ENCODE results near the gene ESF1.
"Not testable (repeated sequence)": the region's sequence is repeated elsewhere in the genome, so short reads cannot be mapped to it uniquely, and the experiment has no call there.

Gene ESF1

GRCh38 chr20:13771853-13772453 lies 12.8 kb downstream of the ESF1 start:
- H3K4me3 Mint-ChIP-seq, result no peak overlapping the region
- H3K9me3 Mint-ChIP-seq, result no peaks in the 10 kb centered on the region
- H3K4me1 Mint-ChIP-seq, result peaks cover 11% of the 10 kb centered on the region
- DNase-seq (ENCODE audit: low spot score in 2 of 2) (no peak), ATAC-seq (no peak)
- no peak overlapping the region for H3K27ac Mint-ChIP-seq
- peaks cover 100% of the 10 kb centered on the region for H3K36me3 Mint-ChIP-seq

DNA sequence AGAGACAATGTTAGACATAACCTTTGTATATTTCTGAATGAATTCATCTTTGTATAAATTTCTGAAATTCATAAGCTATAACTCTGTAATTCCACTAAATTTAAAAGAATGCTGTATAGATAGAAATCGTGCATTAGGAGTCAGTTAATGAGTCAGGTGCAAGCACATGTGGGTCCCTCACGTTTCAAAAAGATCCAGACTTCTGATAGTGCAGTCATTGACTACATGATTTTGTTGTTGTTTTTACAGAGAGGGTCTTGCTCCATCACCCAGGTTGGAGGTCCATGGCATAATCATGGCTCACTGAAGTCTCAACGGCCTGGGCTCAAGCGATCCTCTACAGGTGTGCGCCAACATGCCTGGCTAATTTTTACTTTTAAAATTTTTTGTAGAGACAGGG lies 14.6 kb downstream of the ESF1 start:
- Mint-ChIP-seq H3K9me3 (peaks cover 9% of the 10 kb centered on the region), H3K27ac (no peak overlapping the region), H3K36me3 (peaks cover 100% of the 10 kb centered on the region), H3K4me3 (no peak overlapping the region), H3K4me1 (no peaks in the 10 kb centered on the region)
- ATAC-seq, result no peak
- no peak for DNase-seq (ENCODE audit: low spot score in 2 of 2)

DNA sequence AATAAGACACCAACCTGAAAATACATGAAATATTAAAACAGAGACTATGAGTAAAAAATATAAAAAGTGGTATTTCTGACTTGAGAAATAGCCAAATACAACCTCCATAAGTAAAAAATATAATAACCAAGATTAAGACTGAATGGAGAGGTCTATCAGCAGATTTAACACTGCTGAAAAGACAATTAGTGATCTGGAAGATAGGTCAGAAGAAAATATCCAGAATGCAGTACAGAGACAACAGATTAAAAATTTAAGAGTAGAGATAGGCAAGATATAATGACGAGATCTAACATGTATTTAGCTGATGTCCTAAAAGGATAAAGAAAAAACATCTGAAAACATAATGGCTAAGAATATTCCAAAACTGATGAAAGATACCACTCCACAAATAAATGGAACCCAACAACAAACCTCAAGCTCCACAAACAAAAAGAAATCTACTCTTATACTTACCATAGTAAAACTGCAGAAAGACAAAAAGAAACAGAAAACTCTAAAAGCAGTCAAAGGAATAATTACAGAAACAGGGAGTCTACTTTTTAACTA lies 18.8 kb downstream of the ESF1 start:
- Mint-ChIP-seq H3K36me3 (peaks cover 97% of the 10 kb centered on the region), H3K4me1 (no peaks in the 10 kb centered on the region), H3K4me3 (no peak overlapping the region), H3K27ac (no peak overlapping the region), H3K9me3 (peaks cover 9% of the 10 kb centered on the region)
- ATAC-seq, result no peak
- DNase-seq (ENCODE audit: low spot score in 2 of 2), result no peak

DNA sequence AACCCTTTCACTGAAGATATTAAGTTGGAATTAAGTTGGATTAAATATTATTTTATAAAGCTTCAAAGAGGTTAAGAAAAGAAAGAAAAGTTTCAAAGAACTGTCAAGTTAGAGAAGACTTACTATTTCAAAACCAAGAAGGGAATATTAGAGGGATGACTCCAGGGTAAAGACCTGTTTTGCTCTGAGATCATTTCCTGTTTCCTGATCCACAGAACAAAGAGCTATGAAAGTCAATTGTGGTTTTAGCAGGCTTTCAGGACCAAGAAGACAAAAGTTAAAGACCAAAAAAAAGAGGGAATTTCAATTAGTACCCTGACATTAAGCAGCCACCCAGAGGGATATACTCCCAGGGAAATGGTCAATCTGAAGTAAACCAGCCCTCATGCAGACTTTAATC lies 19.4 kb downstream of the ESF1 start:
- ATAC-seq (no peak), DNase-seq (ENCODE audit: low spot score in 2 of 2) (no peak)
- Mint-ChIP-seq H3K27ac (no peak overlapping the region), H3K36me3 (peaks cover 91% of the 10 kb centered on the region), H3K9me3 (peaks cover 9% of the 10 kb centered on the region), H3K4me3 (no peak overlapping the region), H3K4me1 (no peaks in the 10 kb centered on the region)

- not testable (repeated sequence) for H3K4me3 Mint-ChIP-seq; H3K9me3 Mint-ChIP-seq; H3K27ac Mint-ChIP-seq; ATAC-seq; H3K4me1 Mint-ChIP-seq; DNase-seq (ENCODE audit: low spot score in 2 of 2)
- peaks cover 43% of the 10 kb centered on the region for H3K36me3 Mint-ChIP-seq
Observed at GRCh38 chr20:13760451-13760946, 24.2 kb downstream of the ESF1 start.

GRCh38 chr20:13758884-13759283 lies 25.8 kb downstream of the ESF1 start:
- H3K9me3 Mint-ChIP-seq, result no peaks in the 10 kb centered on the region
- peaks cover 27% of the 10 kb centered on the region for H3K36me3 Mint-ChIP-seq
- H3K27ac Mint-ChIP-seq, result no peak overlapping the region
- ATAC-seq (no peak), DNase-seq (ENCODE audit: low spot score in 2 of 2) (no peak)
- no peak overlapping the region for H3K4me3 Mint-ChIP-seq
- H3K4me1 Mint-ChIP-seq, result no peaks in the 10 kb centered on the region

- no peaks in the 10 kb centered on the region for H3K4me1 Mint-ChIP-seq
- no peak overlapping the region for H3K4me3 Mint-ChIP-seq
- DNase-seq (ENCODE audit: low spot score in 2 of 2) (no peak), ATAC-seq (no peak)
- H3K27ac Mint-ChIP-seq, result no peak overlapping the region
- H3K36me3 Mint-ChIP-seq, result peaks cover 6% of the 10 kb centered on the region
- no peaks in the 10 kb centered on the region for H3K9me3 Mint-ChIP-seq
Observed at GRCh38 chr20:13756551-13756950, 28.2 kb downstream of the ESF1 start.

DNA sequence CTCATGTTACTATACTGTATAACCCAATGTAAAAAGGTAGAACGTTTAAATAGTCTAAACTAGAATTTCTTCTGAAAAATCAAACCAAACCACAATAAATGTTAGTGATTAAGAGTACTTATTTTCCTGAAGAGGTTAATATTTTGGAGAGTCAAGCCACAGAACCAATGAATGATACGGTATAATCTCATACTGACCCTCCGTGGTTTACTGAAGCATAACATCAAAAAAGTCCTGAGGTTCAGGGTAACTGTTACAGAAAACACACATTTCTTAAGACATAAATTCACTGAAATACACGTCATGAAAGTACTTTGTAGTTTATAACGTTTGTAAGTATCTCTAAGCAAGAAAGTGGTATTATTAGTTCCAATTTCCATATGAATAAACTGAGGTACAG lies 28.9 kb downstream of the ESF1 start:
- H3K36me3 Mint-ChIP-seq, result peaks cover 10% of the 10 kb centered on the region

DNA sequence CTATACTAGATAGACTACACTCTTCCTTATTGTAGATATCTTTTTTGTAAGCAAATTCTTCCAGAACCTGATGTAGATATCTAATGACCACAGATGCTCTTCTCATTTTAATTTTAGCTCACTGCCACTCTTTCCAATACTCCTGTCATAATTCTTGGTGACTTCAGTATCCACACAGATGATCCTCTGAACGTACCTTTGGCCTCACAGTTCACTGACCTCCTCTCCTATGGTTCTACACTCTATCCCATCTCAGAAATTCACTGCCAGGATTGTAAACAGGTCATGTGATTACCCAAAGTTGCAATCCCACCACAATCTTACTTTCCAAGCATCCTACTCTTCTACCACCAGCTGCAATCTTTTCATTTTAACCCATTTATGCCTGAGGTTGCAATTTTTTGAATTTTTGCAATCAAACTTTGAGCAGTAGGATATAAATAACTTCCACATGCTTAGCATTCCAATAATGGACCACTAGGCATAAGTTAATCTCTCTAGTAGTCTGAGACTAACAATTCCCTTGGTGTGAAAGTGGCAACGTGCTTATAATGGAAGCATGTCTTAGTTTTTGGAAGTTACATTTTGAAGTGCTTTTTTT lies 31.2 kb downstream of the ESF1 start:
- H3K4me1 Mint-ChIP-seq, result no peaks in the 10 kb centered on the region
- H3K4me3 Mint-ChIP-seq, result no peak overlapping the region
- no peak overlapping the region for H3K27ac Mint-ChIP-seq
- no peak for ATAC-seq
- no peak for DNase-seq (ENCODE audit: low spot score in 2 of 2)
- no peaks in the 10 kb centered on the region for H3K9me3 Mint-ChIP-seq
- H3K36me3 Mint-ChIP-seq, result peaks cover 24% of the 10 kb centered on the region

More for the DNA sequence above, 28.9 kb downstream of the ESF1 start:
- no peak overlapping the region for H3K27ac Mint-ChIP-seq
- ATAC-seq, result no peak
- H3K4me1 Mint-ChIP-seq, result no peaks in the 10 kb centered on the region
- DNase-seq (ENCODE audit: low spot score in 2 of 2), result no peak
- H3K4me3 Mint-ChIP-seq, result no peak overlapping the region
- H3K9me3 Mint-ChIP-seq, result no peaks in the 10 kb centered on the region

DNA sequence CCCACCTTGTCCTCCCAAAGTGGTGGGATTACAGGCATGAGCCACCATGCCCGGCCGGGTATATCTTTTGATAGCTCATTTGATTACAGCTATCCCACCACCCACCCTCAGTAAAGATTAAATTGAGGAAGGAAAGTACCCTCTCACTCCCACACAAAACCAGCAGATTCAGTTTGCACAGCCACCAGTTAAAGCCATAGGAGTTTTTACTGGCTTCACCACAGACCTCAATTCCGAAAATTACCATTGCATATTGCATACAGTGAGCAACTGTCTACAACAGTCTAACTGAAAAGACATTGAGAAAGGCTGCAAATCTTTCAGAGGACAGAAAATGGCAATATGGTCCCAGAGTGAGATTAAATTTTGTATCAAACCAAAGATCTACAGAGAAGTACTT lies 34.9 kb downstream of the ESF1 start:
- ATAC-seq (no peak), DNase-seq (ENCODE audit: low spot score in 2 of 2) (no peak)
- H3K27ac Mint-ChIP-seq, result no peak overlapping the region
- H3K4me1 Mint-ChIP-seq, result no peaks in the 10 kb centered on the region
- no peak overlapping the region for H3K4me3 Mint-ChIP-seq
- H3K9me3 Mint-ChIP-seq, result no peaks in the 10 kb centered on the region
- H3K36me3 Mint-ChIP-seq, result peaks cover 24% of the 10 kb centered on the region

- DNase-seq (ENCODE audit: low spot score in 2 of 2) (no peak), ATAC-seq (no peak)
- H3K4me1 Mint-ChIP-seq, result no peaks in the 10 kb centered on the region
- no peak overlapping the region for H3K27ac Mint-ChIP-seq
- H3K36me3 Mint-ChIP-seq, result peaks cover 32% of the 10 kb centered on the region
- no peak overlapping the region for H3K4me3 Mint-ChIP-seq
- H3K9me3 Mint-ChIP-seq, result peaks cover 3% of the 10 kb centered on the region
Observed at GRCh38 chr20:13745784-13746183, 38.9 kb downstream of the ESF1 start.

- DNase-seq (ENCODE audit: low spot score in 2 of 2) (no peak), ATAC-seq (no peak)
- no peak overlapping the region for H3K27ac Mint-ChIP-seq
- no peak overlapping the region for H3K4me3 Mint-ChIP-seq
- H3K36me3 Mint-ChIP-seq, result peaks cover 25% of the 10 kb centered on the region
- peaks cover 6% of the 10 kb centered on the region for H3K9me3 Mint-ChIP-seq
- no peaks in the 10 kb centered on the region for H3K4me1 Mint-ChIP-seq
Observed at GRCh38 chr20:13744352-13744751, 40.4 kb downstream of the ESF1 start.

DNA sequence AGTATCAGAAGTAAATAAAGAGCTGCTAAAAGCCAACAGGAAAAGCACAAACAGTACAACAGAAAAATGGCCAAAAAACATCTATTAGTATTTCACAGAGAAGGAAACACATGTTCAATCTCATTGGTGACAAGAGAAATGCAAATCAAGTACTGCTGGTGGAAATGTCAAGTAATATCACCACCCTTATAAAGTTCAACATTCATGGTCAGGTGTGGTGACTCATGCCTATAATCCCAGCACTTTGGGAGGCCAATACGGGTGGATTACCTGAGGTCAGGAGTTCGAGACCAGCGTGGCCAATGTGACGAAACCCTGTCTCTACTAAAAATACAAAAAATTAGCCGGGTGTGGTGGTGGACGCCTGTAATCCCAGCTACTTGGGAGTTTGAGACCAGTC lies 42.8 kb downstream of the ESF1 start:
- no peak for ATAC-seq
- Mint-ChIP-seq H3K27ac (no peak overlapping the region), H3K4me3 (no peak overlapping the region), H3K9me3 (peaks cover 6% of the 10 kb centered on the region), H3K36me3 (peaks cover 27% of the 10 kb centered on the region), H3K4me1 (no peaks in the 10 kb centered on the region)
- DNase-seq (ENCODE audit: low spot score in 2 of 2), result no peak

- Mint-ChIP-seq H3K4me1 (no peaks in the 10 kb centered on the region), H3K27ac (no peak overlapping the region), H3K36me3 (peaks cover 40% of the 10 kb centered on the region), H3K4me3 (no peak overlapping the region), H3K9me3 (peaks cover 6% of the 10 kb centered on the region)
- ATAC-seq, result no peak
- no peak for DNase-seq (ENCODE audit: low spot score in 2 of 2)
Observed at GRCh38 chr20:13739731-13740649, 44.7 kb downstream of the ESF1 start.

DNA sequence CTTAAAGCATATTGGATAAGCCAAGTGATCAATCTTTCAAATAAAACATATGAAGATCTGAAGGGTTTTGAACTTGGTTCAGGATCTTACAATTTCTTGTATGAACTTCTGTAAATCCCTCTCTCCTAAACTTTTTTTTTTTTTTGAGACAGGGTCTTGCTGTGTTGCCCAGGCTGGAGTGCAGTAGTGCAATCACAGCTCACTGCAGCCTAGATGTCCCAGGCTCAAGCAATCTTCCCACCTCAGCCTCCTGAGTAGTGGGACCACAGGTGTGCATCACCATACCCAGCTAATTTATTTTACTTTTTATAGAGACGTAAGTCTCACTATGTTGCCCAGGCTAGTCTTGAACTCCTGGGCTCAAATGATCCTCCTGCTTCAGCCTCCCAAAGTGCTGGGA lies 46.5 kb downstream of the ESF1 start:
- H3K9me3 Mint-ChIP-seq; H3K27ac Mint-ChIP-seq; DNase-seq (ENCODE audit: low spot score in 2 of 2); H3K4me3 Mint-ChIP-seq; H3K4me1 Mint-ChIP-seq; ATAC-seq: not testable (repeated sequence)
- peaks cover 40% of the 10 kb centered on the region for H3K36me3 Mint-ChIP-seq
